Right renal pelvis (tissue), 4 donors: ENCODE results near the gene STK11. TPM values are rescaled to one million over a fixed set of nuclear protein-coding genes. Genes with fewer than 3 reads are reported as not detected.

Experiments used
- polyA plus RNA-seq, 4 donors: library from polyadenylated mRNA; unstranded; fragments of 120-200 nt; gene quantifications; one replicate each; pipeline ENCODE4 v1.2.1, GENCODE V29; 2013; ENCODE audit not compliant: insufficient read length in 4 of 4

Gene STK11
- polyA plus RNA-seq, 4 donors = 50.1 to 65.9 (median 53.3) TPM

Other genes with a start within 250 kb of the STK11 start
- gene WDR18, start 221.4 kb upstream of the STK11 start, polyA plus RNA-seq = 10 to 100 TPM; 33.6 to 78.8 (median 37.7) TPM
- 1 to 10 TPM in 1 of 4 donors, under 1 TPM in 3; 0.44 to 1.3 (median 0.55) TPM for gene GRIN3B, start 205.4 kb upstream of the STK11 start, polyA plus RNA-seq
- gene TMEM259, start 184.7 kb upstream of the STK11 start, polyA plus RNA-seq = 100 to 1,000 TPM in 2 of 4 donors, 10 to 100 TPM in 2; 98.1 to 152 (median 101) TPM
- not detected for gene RNU6-2, start 184.3 kb upstream of the STK11 start, polyA plus RNA-seq
- 100 to 1,000 TPM; 161 to 205 (median 176) TPM for gene CNN2, start 179.2 kb upstream of the STK11 start, polyA plus RNA-seq
- 1 to 10 TPM; 6.2 to 8.9 (median 7.6) TPM for gene ABCA7, start 165.7 kb upstream of the STK11 start, polyA plus RNA-seq
- 10 to 100 TPM in 1 of 4 donors, 1 to 10 TPM in 3; 9.3 to 12.8 (median 9.7) TPM for gene ARHGAP45, start 138.6 kb upstream of the STK11 start, polyA plus RNA-seq
- gene POLR2E, start 110.4 kb upstream of the STK11 start, polyA plus RNA-seq = 100 to 1,000 TPM; 134 to 181 (median 142) TPM
- 100 to 1,000 TPM; 242 to 321 (median 252) TPM for gene GPX4, start 101.8 kb upstream of the STK11 start, polyA plus RNA-seq
- gene SBNO2, start 31.5 kb upstream of the STK11 start, polyA plus RNA-seq = 10 to 100 TPM; 11.8 to 23.5 (median 14.0) TPM
- 1 to 10 TPM; 1.6 to 5.3 (median 1.7) TPM for gene CBARP, start 32.2 kb downstream of the STK11 start, polyA plus RNA-seq
- 100 to 1,000 TPM in 2 of 4 donors, 10 to 100 TPM in 2; 85.5 to 156 (median 99.3) TPM for gene ATP5F1D, start 36.0 kb downstream of the STK11 start, polyA plus RNA-seq
- 10 to 100 TPM; 50.1 to 66.0 (median 52.7) TPM for gene MIDN, start 42.8 kb downstream of the STK11 start, polyA plus RNA-seq
- 100 to 1,000 TPM; 713 to 749 (median 717) TPM for gene CIRBP, start 63.6 kb downstream of the STK11 start, polyA plus RNA-seq
- gene FAM174C, start 69.8 kb downstream of the STK11 start, polyA plus RNA-seq = 10 to 100 TPM; 18.7 to 30.6 (median 19.8) TPM
- 1 to 10 TPM; 1.6 to 4.0 (median 2.1) TPM for gene EFNA2, start 80.1 kb downstream of the STK11 start, polyA plus RNA-seq
- 100 to 1,000 TPM in 1 of 4 donors, 10 to 100 TPM in 3; 50.1 to 105 (median 55.7) TPM for gene NDUFS7, start 178.1 kb downstream of the STK11 start, polyA plus RNA-seq
- 10 to 100 TPM; 26.9 to 49.8 (median 30.8) TPM for gene GAMT, start 195.8 kb downstream of the STK11 start, polyA plus RNA-seq
- 10 to 100 TPM; 77.5 to 89.8 (median 83.4) TPM for gene DAZAP1, start 201.8 kb downstream of the STK11 start, polyA plus RNA-seq
- 100 to 1,000 TPM; 509 to 913 (median 548) TPM for gene RPS15, start 232.6 kb downstream of the STK11 start, polyA plus RNA-seq
- 1 to 10 TPM in 3 of 4 donors, under 1 TPM in 1; 0.97 to 1.8 (median 1.5) TPM for gene APC2, start 244.3 kb downstream of the STK11 start, polyA plus RNA-seq